Endothelial cell of umbilical vein (primary cell): ENCODE data around the gene CENPL. TPM values are rescaled to one million over a fixed set of nuclear protein-coding genes. Genes with fewer than 3 reads are reported as not detected.
"Not testable (repeated sequence)": the region's sequence is repeated elsewhere in the genome, so short reads cannot be mapped to it uniquely, and the experiment has no call there.

Source experiments
- BruUV-seq: library from RNA; stranded (reverse); fragments of 400-500 nt; replicated peaks from 2 replicates; lab custom pipeline; 2021; lab: Mats Ljungman, UMichigan
- CTCF ChIA-PET: fragments of 300-600, 350-600 bp; sonication (Branson Sonifier 250); formaldehyde crosslinking; loops from one replicate; lab custom pipeline; 2021; ENCODE audit warnings: antibody characterized with exemption, inconsistent platforms; lab: Charles Lee
- POLR2A ChIA-PET: fragments of 300-600, 350-600 bp; sonication (Branson Sonifier 250); formaldehyde crosslinking; loops from one replicate; lab custom pipeline; 2021; ENCODE audit warnings: antibody characterized with exemption, inconsistent platforms; lab: Charles Lee
- DNase-seq: peaks from one replicate; pipeline ENCODE4 v3.0.0-alpha.2; 2011; ENCODE audit warnings: low read depth, low spot score
- FAIRE-seq: peaks from 2 replicates; lab custom pipeline; 2011; peaks lifted over from hg19 to GRCh38; lab: Jason Lieb, UNC
- H2AFZ ChIP-seq: 2 replicates; pipeline ENCODE4 v1.6.0; 2012; ENCODE audit warnings: low read depth, low read length, control low read depth, inconsistent platforms
- H3K27ac ChIP-seq: 2 replicates; pipeline ENCODE4 v1.5.1; 2011; ENCODE audit warnings: low read depth, mild to moderate bottlenecking, control low read depth, low read length, moderate library complexity; ENCODE audit not compliant: insufficient read depth
- H3K27me3 ChIP-seq, 2 experiments: 2 replicates each; pipeline versions ENCODE4 v1.6.0 to v1.6.1; 2011; ENCODE audit warnings: low read length in 2 of 2, mixed read lengths in 1 of 2; ENCODE audit not compliant: control insufficient read depth in 2 of 2, insufficient read depth in 2 of 2
- H3K36me3 ChIP-seq, 2 experiments: 2 replicates in 1 of 2; 3 replicates in 1 of 2; pipeline ENCODE4 v1.5.1; 2011; ENCODE audit warnings: low read length in 2 of 2, mild to moderate bottlenecking in 1 of 2, moderate library complexity in 1 of 2; ENCODE audit not compliant: control insufficient read depth in 2 of 2, insufficient read depth in 2 of 2; ENCODE audit errors: extremely low read depth in 1 of 2
- H3K4me1 ChIP-seq: 3 replicates; pipeline ENCODE4 v1.5.1; 2011; ENCODE audit warnings: mild to moderate bottlenecking, low read length; ENCODE audit not compliant: control insufficient read depth, insufficient read depth; ENCODE audit errors: extremely low read depth
- H3K4me2 ChIP-seq: 2 replicates; pipeline ENCODE4 v1.6.1; 2011; ENCODE audit warnings: low read length, control low read depth, mixed read lengths; ENCODE audit not compliant: insufficient read depth
- H3K4me3 ChIP-seq, 3 experiments: fragments of 200-600 bp in 1 of 3; sonication (generic), shearing (Covaris generic) in 1 of 3; replicated peaks in 1 of 3; 2 replicates each; pipeline ENCODE4 v1.5.1; 2011 to 2016; ENCODE audit warnings: control low read depth in 3 of 3, low read length in 3 of 3, mild to moderate bottlenecking in 2 of 3, inconsistent platforms in 1 of 3, low read depth in 1 of 3, moderate library complexity in 1 of 3; ENCODE audit not compliant: insufficient read depth in 1 of 3
- H3K79me2 ChIP-seq: 2 replicates; pipeline ENCODE4 v1.6.0; 2012; ENCODE audit warnings: low read length, inconsistent platforms; ENCODE audit not compliant: control insufficient read depth, insufficient read depth
- H3K9ac ChIP-seq: replicated peaks from 2 replicates; pipeline ENCODE3; 2011; ENCODE audit warnings: low read length, control low read depth; ENCODE audit not compliant: insufficient read depth; ENCODE audit errors: extremely low read depth
- H3K9me1 ChIP-seq: replicated peaks from 3 replicates; pipeline ENCODE4 v1.6.0; 2011; ENCODE audit warnings: mild to moderate bottlenecking, low read length; ENCODE audit not compliant: control insufficient read depth, insufficient read depth; ENCODE audit errors: extremely low read depth
- H3K9me3 ChIP-seq: replicated peaks from 2 replicates; pipeline ENCODE4 v1.5.1; 2012; ENCODE audit warnings: low read length, inconsistent platforms; ENCODE audit not compliant: control insufficient read depth, insufficient read depth
- H4K20me1 ChIP-seq: replicated peaks from 2 replicates; pipeline ENCODE3; 2011; ENCODE audit warnings: mild to moderate bottlenecking, low read length; ENCODE audit not compliant: control insufficient read depth, insufficient read depth; ENCODE audit errors: extremely low read depth
- EZH2 ChIP-seq: IDR thresholded peaks from 2 replicates; pipeline ENCODE4 v1.6.1; 2012; ENCODE audit warnings: borderline replicate concordance, low read depth, mild to moderate bottlenecking, moderate library complexity, low read length, inconsistent platforms; ENCODE audit not compliant: severe bottlenecking
- FOS ChIP-seq: IDR thresholded peaks from 2 replicates; pipeline ENCODE4 v1.6.1; 2011; ENCODE audit warnings: mild to moderate bottlenecking, low read length, moderate library complexity, borderline replicate concordance; ENCODE audit not compliant: insufficient read depth
- GATA2 ChIP-seq: IDR thresholded peaks from 2 replicates; pipeline ENCODE4 v1.7.0; 2011; ENCODE audit warnings: low read depth, mild to moderate bottlenecking, moderate library complexity, mixed read lengths, low read length; ENCODE audit not compliant: insufficient read length, insufficient read depth
- JUN ChIP-seq: IDR thresholded peaks from 2 replicates; pipeline ENCODE4 v1.6.1; 2011; ENCODE audit warnings: borderline replicate concordance, low read depth; ENCODE audit not compliant: insufficient read length, insufficient read depth
- MYC ChIP-seq: IDR thresholded peaks from one replicate; pipeline ENCODE4 v1.6.1; 2011; ENCODE audit warnings: mild to moderate bottlenecking, low read depth, low read length
- POLR2A ChIP-seq: IDR thresholded peaks from 2 replicates; pipeline ENCODE4 v1.6.1; 2012; ENCODE audit warnings: low read depth, mild to moderate bottlenecking, control low read depth, low read length
- POLR2AphosphoS5 ChIP-seq: IDR thresholded peaks from 2 replicates; pipeline ENCODE4 v1.6.1; 2012; ENCODE audit warnings: low read depth, mild to moderate bottlenecking, control low read depth, low read length, moderate library complexity; ENCODE audit not compliant: insufficient read depth
- dilution Hi-C: fragments of 300-500 bp; cut with MboI; formaldehyde crosslinking; loops from one replicate; pipeline ENCODE4 v1.15.0; 2019; ENCODE audit warnings: low sequenced_read_pairs; ENCODE audit not compliant: extremely low pct_ligation_motif_present
- intact Hi-C: fragments of 100-400 bp; cut with micrococcal nuclease; formaldehyde crosslinking; loops from one replicate; pipeline ENCODE4 v1.10.0; 2022
- polyA plus RNA-seq, 4 experiments: library from polyadenylated mRNA; depleted of rRNA in 3 of 4; stranded (reverse) in 3 of 4; unstranded in 1 of 4; fragments of >200 nt; gene quantifications; 2 replicates each; pipeline versions ENCODE4 v1.2.1 to v1.2.3, GENCODE V29; 2011 to 2012; ENCODE audit warnings: missing spikeins in 1 of 4
- total RNA-seq: library from RNA; stranded (reverse); gene quantifications from 2 replicates; pipeline ENCODE4 v1.2.3, GENCODE V29; 2021
- TF ChIP-seq, protein P1 (sequence below): IDR thresholded peaks from 2 replicates; pipeline ENCODE4 v1.6.1; 2011; ENCODE audit not compliant: insufficient read depth, insufficient read length
- TF ChIP-seq, protein P2 (sequence below), 2 donors: IDR thresholded peaks; 1 replicate in 1 of 2; 2 replicates in 1 of 2; pipeline ENCODE4 v1.5.1; 2011; ENCODE audit warnings: low read length in 2 of 2, mild to moderate bottlenecking in 2 of 2, moderate library complexity in 2 of 2, control low read depth in 1 of 2, inconsistent platforms in 1 of 2, low read depth in 1 of 2; ENCODE audit not compliant: insufficient read depth in 1 of 2; ENCODE audit errors: extremely low read depth in 1 of 2

The CENPL gene
- total and polyA plus RNA-seq, 2 donors (not counting 3 experiments of a cell fraction or from before 2014, with no cell fraction given): 5.9 to 20.8 TPM

DNA sequence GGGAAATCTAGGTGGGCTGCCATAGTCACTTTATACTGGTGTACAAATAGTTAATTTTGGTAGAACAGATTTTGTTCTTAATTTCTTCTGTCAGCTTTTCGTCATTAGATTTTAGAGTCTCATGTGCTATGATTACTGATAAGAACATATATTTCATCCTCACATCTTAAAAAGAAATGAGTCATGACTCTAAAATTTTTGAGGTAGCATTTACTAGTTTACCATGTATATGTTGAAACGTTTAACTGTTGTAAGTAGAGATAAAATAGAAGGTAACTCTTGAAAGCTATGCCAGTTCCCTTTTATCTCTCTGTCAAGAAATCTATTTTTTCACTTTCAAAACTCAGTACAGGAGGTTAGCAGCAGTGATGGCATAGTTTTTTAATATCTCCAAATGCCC lies 56.5 kb downstream of the CENPL start:
- dilution Hi-C loops: no loop called here
- BruUV-seq: no TSS peak
- CTCF ChIA-PET: no interaction called here

DNA sequence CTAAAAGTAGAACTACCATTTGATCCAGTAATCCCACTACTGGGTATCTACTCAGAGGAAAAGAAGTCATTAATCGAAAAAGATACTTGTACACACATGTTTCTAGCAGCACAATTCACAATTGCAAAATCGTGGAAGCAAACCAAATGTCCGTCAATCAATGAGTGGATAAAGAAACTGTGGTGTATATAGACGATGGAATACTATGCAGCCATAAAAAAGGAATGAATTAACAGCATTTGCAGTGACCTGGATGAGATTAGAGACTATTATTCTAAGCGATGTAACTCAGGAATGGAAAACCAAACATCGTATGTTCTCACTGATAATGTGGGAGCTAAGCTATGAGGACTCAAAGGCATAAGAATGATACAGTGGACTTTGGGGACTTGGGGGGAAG lies 60.4 kb downstream of the CENPL start:
- POLR2A ChIA-PET, dilution Hi-C loops, BruUV-seq: not testable (repeated sequence)

More for the DNA sequence above, 56.5 kb downstream of the CENPL start:
- Histone ChIP-seq H3K79me2 (no peaks in the 10 kb centered on the region), H3K27ac (no peak overlapping the region), H4K20me1 (no peaks in the 10 kb centered on the region), H3K4me2 (no peak overlapping the region), H3K9me3 (no peaks in the 10 kb centered on the region), H2AFZ (no peak overlapping the region), H3K4me1 (no peaks in the 10 kb centered on the region), H3K27me3 (no peaks in the 10 kb centered on the region), H3K4me3 (no peak overlapping the region), H3K9ac (no peak overlapping the region), H3K36me3 (peaks cover 0 to 1% of the 10 kb centered on the region in 2 experiments), H3K9me1 (no peaks in the 10 kb centered on the region)
- intact Hi-C loops: no loop called here
- TF ChIP-seq GATA2 (no peak), MYC (no peak), EZH2 (no peak), POLR2AphosphoS5 (no peak), POLR2A (no peak), JUN (no peak), FOS (no peak)
- TF ChIP-seq, protein P1, sequence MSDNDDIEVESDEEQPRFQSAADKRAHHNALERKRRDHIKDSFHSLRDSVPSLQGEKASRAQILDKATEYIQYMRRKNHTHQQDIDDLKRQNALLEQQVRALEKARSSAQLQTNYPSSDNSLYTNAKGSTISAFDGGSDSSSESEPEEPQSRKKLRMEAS: no peak
- TF ChIP-seq, protein P2, sequence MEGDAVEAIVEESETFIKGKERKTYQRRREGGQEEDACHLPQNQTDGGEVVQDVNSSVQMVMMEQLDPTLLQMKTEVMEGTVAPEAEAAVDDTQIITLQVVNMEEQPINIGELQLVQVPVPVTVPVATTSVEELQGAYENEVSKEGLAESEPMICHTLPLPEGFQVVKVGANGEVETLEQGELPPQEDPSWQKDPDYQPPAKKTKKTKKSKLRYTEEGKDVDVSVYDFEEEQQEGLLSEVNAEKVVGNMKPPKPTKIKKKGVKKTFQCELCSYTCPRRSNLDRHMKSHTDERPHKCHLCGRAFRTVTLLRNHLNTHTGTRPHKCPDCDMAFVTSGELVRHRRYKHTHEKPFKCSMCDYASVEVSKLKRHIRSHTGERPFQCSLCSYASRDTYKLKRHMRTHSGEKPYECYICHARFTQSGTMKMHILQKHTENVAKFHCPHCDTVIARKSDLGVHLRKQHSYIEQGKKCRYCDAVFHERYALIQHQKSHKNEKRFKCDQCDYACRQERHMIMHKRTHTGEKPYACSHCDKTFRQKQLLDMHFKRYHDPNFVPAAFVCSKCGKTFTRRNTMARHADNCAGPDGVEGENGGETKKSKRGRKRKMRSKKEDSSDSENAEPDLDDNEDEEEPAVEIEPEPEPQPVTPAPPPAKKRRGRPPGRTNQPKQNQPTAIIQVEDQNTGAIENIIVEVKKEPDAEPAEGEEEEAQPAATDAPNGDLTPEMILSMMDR (IDR thresholded peaks at IDR 0.05; ENCODE audit: extremely low read depth in 1 of 2, insufficient read depth in 1 of 2, low read depth in 1 of 2, low read length in 2 of 2): no peak
- POLR2A ChIA-PET: no interaction called here
- FAIRE-seq (no peak), DNase-seq (no peak)

More for the DNA sequence above, 60.4 kb downstream of the CENPL start:
- H2AFZ ChIP-seq, H3K4me1 ChIP-seq, CTCF ChIA-PET, H3K9me3 ChIP-seq, H3K27me3 ChIP-seq, intact Hi-C loops, FAIRE-seq, H3K4me3 ChIP-seq, H3K27ac ChIP-seq, H3K9me1 ChIP-seq, H3K4me2 ChIP-seq, DNase-seq, H4K20me1 ChIP-seq, H3K79me2 ChIP-seq, H3K9ac ChIP-seq, H3K36me3 ChIP-seq: not testable (repeated sequence)
